GM04504 (cell line): ENCODE data around the gene OR2A5.
"Not testable (repeated sequence)": the region's sequence is repeated elsewhere in the genome, so short reads cannot be mapped to it uniquely, and the experiment has no call there.

Experiments
- DNase-seq: peaks from one replicate; pipeline ENCODE4 v3.0.0-alpha.2; 2012; ENCODE audit warnings: low read depth

OR2A5 gene

GRCh38 chr7:144035385-144035784 is 13.4 kb upstream of the OR2A5 start:
- DNase-seq = no peak

- DNase-seq = no peak
Observed at GRCh38 chr7:144036302-144036885, 12.4 kb upstream of the OR2A5 start.

- no peak for DNase-seq
Observed at GRCh38 chr7:144037414-144038035, 11.2 kb upstream of the OR2A5 start.

GRCh38 chr7:144038887-144039286 is 9.9 kb upstream of the OR2A5 start:
- DNase-seq = no peak

- DNase-seq = no peak
Observed at GRCh38 chr7:144049491-144049890, 743 bp downstream of the OR2A5 start.

- DNase-seq = no peak
Observed at GRCh38 chr7:144050093-144050492, 1.3 kb downstream of the OR2A5 start.

- DNase-seq = not testable (repeated sequence)
Observed at GRCh38 chr7:144050884-144051283, 2.1 kb downstream of the OR2A5 start.

GRCh38 chr7:144057954-144058353 is 9.2 kb downstream of the OR2A5 start:
- DNase-seq = no peak

GRCh38 chr7:144063710-144064109 is 15.0 kb downstream of the OR2A5 start:
- DNase-seq = no peak

- DNase-seq = no peak
Observed at GRCh38 chr7:144069511-144069910, 20.8 kb downstream of the OR2A5 start, which contains the start of gene OR2A25. TSS of gene OR2A25 (plus strand) at chr7:144069811. CDS start at chr7:144074220, 4,409 bp downstream.

- DNase-seq = no peak
Observed at GRCh38 chr7:144069953-144070352, 21.2 kb downstream of the OR2A5 start.

GRCh38 chr7:144074374-144074773 is 25.6 kb downstream of the OR2A5 start:
- DNase-seq = no peak

GRCh38 chr7:144085978-144086377 is 37.2 kb downstream of the OR2A5 start, which contains the start of gene OR2A12:
TSS of gene OR2A12 (plus strand) at chr7:144086278. CDS start at chr7:144095108, 8,830 bp downstream.
- DNase-seq = no peak

GRCh38 chr7:144086730-144087129 is 38.0 kb downstream of the OR2A5 start:
- DNase-seq = no peak

GRCh38 chr7:144087230-144087629 is 38.5 kb downstream of the OR2A5 start:
- DNase-seq = no peak

GRCh38 chr7:144090667-144091066 is 41.9 kb downstream of the OR2A5 start:
- DNase-seq = no peak

GRCh38 chr7:144098776-144099175 is 50.0 kb downstream of the OR2A5 start:
- DNase-seq = no peak

GRCh38 chr7:144100607-144101006 is 51.9 kb downstream of the OR2A5 start:
- DNase-seq = no peak

GRCh38 chr7:144102041-144102440 is 53.3 kb downstream of the OR2A5 start:
- DNase-seq = no peak

- DNase-seq = no peak
Observed at GRCh38 chr7:144105211-144105610, 56.5 kb downstream of the OR2A5 start.
